PC-9 (cell line): ENCODE data around the gene MSANTD7.
"Not testable (repeated sequence)": the region's sequence is repeated elsewhere in the genome, so short reads cannot be mapped to it uniquely, and the experiment has no call there.

ENCODE experiments used
- EZH2 ChIP-seq: fragments of 200-600 bp; sonication (generic); IDR thresholded peaks from 2 replicates; pipeline ENCODE4 v1.8.0; 2017; ENCODE audit warnings: antibody characterized with exemption, low read depth
- TF ChIP-seq, protein P1 (sequence below): fragments of 200-600 bp; sonication (generic); conservative IDR thresholded peaks from 2 replicates; pipeline ENCODE4 v1.6.1; 2017; ENCODE audit warnings: mixed run types, antibody characterized with exemption, mild to moderate bottlenecking, moderate library complexity

DNA sequence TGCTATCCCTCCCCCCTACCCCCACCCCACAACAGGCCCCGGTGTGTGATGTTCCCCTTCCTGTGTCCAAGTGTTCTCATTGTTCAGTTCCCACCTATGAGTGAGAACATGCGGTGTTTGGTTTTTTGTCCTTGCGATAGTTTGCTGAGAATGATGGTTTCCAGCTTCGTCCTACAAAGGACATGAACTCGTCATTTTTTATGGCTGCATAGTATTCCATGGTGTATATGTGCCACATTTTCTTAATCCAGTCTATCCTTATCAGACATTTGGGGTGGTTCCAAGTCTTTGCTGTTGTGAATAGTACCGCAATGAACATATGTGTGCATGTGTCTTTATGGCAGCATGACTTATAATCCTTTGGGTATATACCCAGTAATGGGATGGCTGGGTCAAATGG, 26.4 kb downstream of the MSANTD7 start:
- TF ChIP-seq, protein P1, sequence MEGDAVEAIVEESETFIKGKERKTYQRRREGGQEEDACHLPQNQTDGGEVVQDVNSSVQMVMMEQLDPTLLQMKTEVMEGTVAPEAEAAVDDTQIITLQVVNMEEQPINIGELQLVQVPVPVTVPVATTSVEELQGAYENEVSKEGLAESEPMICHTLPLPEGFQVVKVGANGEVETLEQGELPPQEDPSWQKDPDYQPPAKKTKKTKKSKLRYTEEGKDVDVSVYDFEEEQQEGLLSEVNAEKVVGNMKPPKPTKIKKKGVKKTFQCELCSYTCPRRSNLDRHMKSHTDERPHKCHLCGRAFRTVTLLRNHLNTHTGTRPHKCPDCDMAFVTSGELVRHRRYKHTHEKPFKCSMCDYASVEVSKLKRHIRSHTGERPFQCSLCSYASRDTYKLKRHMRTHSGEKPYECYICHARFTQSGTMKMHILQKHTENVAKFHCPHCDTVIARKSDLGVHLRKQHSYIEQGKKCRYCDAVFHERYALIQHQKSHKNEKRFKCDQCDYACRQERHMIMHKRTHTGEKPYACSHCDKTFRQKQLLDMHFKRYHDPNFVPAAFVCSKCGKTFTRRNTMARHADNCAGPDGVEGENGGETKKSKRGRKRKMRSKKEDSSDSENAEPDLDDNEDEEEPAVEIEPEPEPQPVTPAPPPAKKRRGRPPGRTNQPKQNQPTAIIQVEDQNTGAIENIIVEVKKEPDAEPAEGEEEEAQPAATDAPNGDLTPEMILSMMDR: not testable (repeated sequence)
- not testable (repeated sequence) for TF ChIP-seq EZH2
